ENCODE measurements around the gene NOS3. TPM values are rescaled to one million over a fixed set of nuclear protein-coding genes. Genes with fewer than 3 reads are reported as not detected.

The NOS3 gene
- total and polyA plus RNA-seq, 7 donors, result 1.4 to 13.2 (median 5.8) TPM

- 17 to 25% (median 18%) methylated on average over 21 of the region's 21 CpGs for WGBS, 3 donors
- TF ChIP-seq CTCF (IDR thresholded peaks at IDR 0.05), result no peak
- peak overlapping the region; percentile 99 for H3K27ac ChIP-seq
- H3K4me3 ChIP-seq, result peak overlapping the region; percentile 85
- ATAC-seq (no peak), DNase-seq (no peak)
- intact Hi-C loops (cut with DNase I), result no loop called here
- peaks cover 5 to 17% of the 10 kb centered on the region in 2 donors for H3K36me3 ChIP-seq (ENCODE audit: insufficient read depth in 1 of 2, low read depth in 1 of 2)
- H3K4me1 ChIP-seq, result peaks cover 34% of the 10 kb centered on the region
- H3K9me3 ChIP-seq, result no peaks in the 10 kb centered on the region
- H3K27me3 ChIP-seq (ENCODE audit: insufficient read depth in 3 of 3, low read length in 2 of 3), result no peaks in the 10 kb centered on the region
Observed at GRCh38 chr7:151060416-151061212, 69.8 kb downstream of the NOS3 start.

GRCh38 chr7:151061213-151062110, 70.6 kb downstream of the NOS3 start:
- TF ChIP-seq CTCF (IDR thresholded peaks at IDR 0.05), result no peak
- Histone ChIP-seq H3K27ac (no peak overlapping the region), H3K9me3 (no peaks in the 10 kb centered on the region), H3K4me3 (peak overlapping the region; percentile 85), H3K4me1 (peaks cover 34% of the 10 kb centered on the region), H3K36me3 (ENCODE audit: insufficient read depth in 1 of 2, low read depth in 1 of 2) (peaks cover 5 to 26% of the 10 kb centered on the region in 2 donors), H3K27me3 (ENCODE audit: insufficient read depth in 3 of 3, low read length in 2 of 3) (no peaks in the 10 kb centered on the region)
- WGBS, 3 donors, result 69 to 71% (median 70%) methylated on average over 33 of the region's 33 CpGs
- no peak for DNase-seq
- ATAC-seq, result no peak
- intact Hi-C loops (cut with DNase I), result no loop called here

- WGBS, 3 donors, result 77 to 79% (median 77%) methylated on average over 10 to 11 of the region's 11 CpGs
- Histone ChIP-seq H3K27me3 (ENCODE audit: insufficient read depth in 3 of 3, low read length in 2 of 3) (no peaks in the 10 kb centered on the region), H3K9me3 (no peaks in the 10 kb centered on the region), H3K4me3 (peak overlapping the region; percentile 28), H3K27ac (no peak overlapping the region), H3K36me3 (ENCODE audit: insufficient read depth in 1 of 2, low read depth in 1 of 2) (peaks cover 5 to 32% of the 10 kb centered on the region in 2 donors), H3K4me1 (peaks cover 29% of the 10 kb centered on the region)
- intact Hi-C loops (cut with DNase I), result no loop called here
- DNase-seq (no peak), ATAC-seq (no peak)
- TF ChIP-seq CTCF (IDR thresholded peaks at IDR 0.05), result no peak
Observed at GRCh38 chr7:151062111-151062398, 71.2 kb downstream of the NOS3 start.

- 59 to 68% (median 64%) methylated on average over 35 to 43 of the region's 43 CpGs for WGBS, 3 donors
- DNase-seq (peak in 1 of 2 donors; percentile 63), ATAC-seq (peak; percentile 6 to 30 (median 14))
- intact Hi-C loops (cut with DNase I), result no loop called here
- H3K9me3 ChIP-seq, result no peaks in the 10 kb centered on the region
- H3K36me3 ChIP-seq (ENCODE audit: insufficient read depth in 1 of 2, low read depth in 1 of 2), result peaks cover 9 to 37% of the 10 kb centered on the region in 2 donors
- peak overlapping the region; percentile 28 for H3K4me3 ChIP-seq
- no peaks in the 10 kb centered on the region for H3K27me3 ChIP-seq (ENCODE audit: insufficient read depth in 3 of 3, low read length in 2 of 3)
- no peak for TF ChIP-seq CTCF (IDR thresholded peaks at IDR 0.05)
- H3K4me1 ChIP-seq, result peaks cover 25% of the 10 kb centered on the region
- peak overlapping the region; percentile 69 for H3K27ac ChIP-seq
Observed at GRCh38 chr7:151062399-151063211, 71.8 kb downstream of the NOS3 start.

All from psoas muscle (tissue), 8 donors.